Endothelial cell of umbilical vein (primary cell): ENCODE results near the gene SSR4. TPM values are rescaled to one million over a fixed set of nuclear protein-coding genes. Genes with fewer than 3 reads are reported as not detected.

Experiments used
- BruUV-seq: library from RNA; stranded (reverse); fragments of 400-500 nt; replicated peaks from 2 replicates; lab custom pipeline; 2021; lab: Mats Ljungman, UMichigan
- CTCF ChIA-PET: fragments of 300-600, 350-600 bp; sonication (Branson Sonifier 250); formaldehyde crosslinking; loops from one replicate; lab custom pipeline; 2021; ENCODE audit warnings: antibody characterized with exemption, inconsistent platforms; lab: Charles Lee
- POLR2A ChIA-PET: fragments of 300-600, 350-600 bp; sonication (Branson Sonifier 250); formaldehyde crosslinking; loops from one replicate; lab custom pipeline; 2021; ENCODE audit warnings: antibody characterized with exemption, inconsistent platforms; lab: Charles Lee
- DNase-seq: peaks from one replicate; pipeline ENCODE4 v3.0.0-alpha.2; 2011; ENCODE audit warnings: low read depth, low spot score
- FAIRE-seq: peaks from 2 replicates; lab custom pipeline; 2011; peaks lifted over from hg19 to GRCh38; lab: Jason Lieb, UNC
- H2AFZ ChIP-seq: 2 replicates; pipeline ENCODE4 v1.6.0; 2012; ENCODE audit warnings: low read depth, low read length, control low read depth, inconsistent platforms
- H3K27ac ChIP-seq: 2 replicates; pipeline ENCODE4 v1.5.1; 2011; ENCODE audit warnings: low read depth, mild to moderate bottlenecking, control low read depth, low read length, moderate library complexity; ENCODE audit not compliant: insufficient read depth
- H3K27me3 ChIP-seq, 2 experiments: 2 replicates each; pipeline versions ENCODE4 v1.6.0 to v1.6.1; 2011; ENCODE audit warnings: low read length in 2 of 2, mixed read lengths in 1 of 2; ENCODE audit not compliant: control insufficient read depth in 2 of 2, insufficient read depth in 2 of 2
- H3K36me3 ChIP-seq, 2 experiments: 2 replicates in 1 of 2; 3 replicates in 1 of 2; pipeline ENCODE4 v1.5.1; 2011; ENCODE audit warnings: low read length in 2 of 2, mild to moderate bottlenecking in 1 of 2, moderate library complexity in 1 of 2; ENCODE audit not compliant: control insufficient read depth in 2 of 2, insufficient read depth in 2 of 2; ENCODE audit errors: extremely low read depth in 1 of 2
- H3K4me1 ChIP-seq: 3 replicates; pipeline ENCODE4 v1.5.1; 2011; ENCODE audit warnings: mild to moderate bottlenecking, low read length; ENCODE audit not compliant: control insufficient read depth, insufficient read depth; ENCODE audit errors: extremely low read depth
- H3K4me2 ChIP-seq: 2 replicates; pipeline ENCODE4 v1.6.1; 2011; ENCODE audit warnings: low read length, control low read depth, mixed read lengths; ENCODE audit not compliant: insufficient read depth
- H3K4me3 ChIP-seq, 3 experiments: fragments of 200-600 bp in 1 of 3; sonication (generic), shearing (Covaris generic) in 1 of 3; replicated peaks in 1 of 3; 2 replicates each; pipeline ENCODE4 v1.5.1; 2011 to 2016; ENCODE audit warnings: control low read depth in 3 of 3, low read length in 3 of 3, mild to moderate bottlenecking in 2 of 3, inconsistent platforms in 1 of 3, low read depth in 1 of 3, moderate library complexity in 1 of 3; ENCODE audit not compliant: insufficient read depth in 1 of 3
- H3K79me2 ChIP-seq: 2 replicates; pipeline ENCODE4 v1.6.0; 2012; ENCODE audit warnings: low read length, inconsistent platforms; ENCODE audit not compliant: control insufficient read depth, insufficient read depth
- H3K9ac ChIP-seq: replicated peaks from 2 replicates; pipeline ENCODE3; 2011; ENCODE audit warnings: low read length, control low read depth; ENCODE audit not compliant: insufficient read depth; ENCODE audit errors: extremely low read depth
- H3K9me1 ChIP-seq: replicated peaks from 3 replicates; pipeline ENCODE4 v1.6.0; 2011; ENCODE audit warnings: mild to moderate bottlenecking, low read length; ENCODE audit not compliant: control insufficient read depth, insufficient read depth; ENCODE audit errors: extremely low read depth
- H3K9me3 ChIP-seq: replicated peaks from 2 replicates; pipeline ENCODE4 v1.5.1; 2012; ENCODE audit warnings: low read length, inconsistent platforms; ENCODE audit not compliant: control insufficient read depth, insufficient read depth
- H4K20me1 ChIP-seq: replicated peaks from 2 replicates; pipeline ENCODE3; 2011; ENCODE audit warnings: mild to moderate bottlenecking, low read length; ENCODE audit not compliant: control insufficient read depth, insufficient read depth; ENCODE audit errors: extremely low read depth
- CTCF ChIP-seq, 2 donors: IDR thresholded peaks; 1 replicate in 1 of 2; 2 replicates in 1 of 2; pipeline ENCODE4 v1.5.1; 2011; ENCODE audit warnings: low read length in 2 of 2, mild to moderate bottlenecking in 2 of 2, moderate library complexity in 2 of 2, control low read depth in 1 of 2, inconsistent platforms in 1 of 2, low read depth in 1 of 2; ENCODE audit not compliant: insufficient read depth in 1 of 2; ENCODE audit errors: extremely low read depth in 1 of 2
- EZH2 ChIP-seq: IDR thresholded peaks from 2 replicates; pipeline ENCODE4 v1.6.1; 2012; ENCODE audit warnings: borderline replicate concordance, low read depth, mild to moderate bottlenecking, moderate library complexity, low read length, inconsistent platforms; ENCODE audit not compliant: severe bottlenecking
- FOS ChIP-seq: IDR thresholded peaks from 2 replicates; pipeline ENCODE4 v1.6.1; 2011; ENCODE audit warnings: mild to moderate bottlenecking, low read length, moderate library complexity, borderline replicate concordance; ENCODE audit not compliant: insufficient read depth
- GATA2 ChIP-seq: IDR thresholded peaks from 2 replicates; pipeline ENCODE4 v1.7.0; 2011; ENCODE audit warnings: low read depth, mild to moderate bottlenecking, moderate library complexity, mixed read lengths, low read length; ENCODE audit not compliant: insufficient read length, insufficient read depth
- JUN ChIP-seq: IDR thresholded peaks from 2 replicates; pipeline ENCODE4 v1.6.1; 2011; ENCODE audit warnings: borderline replicate concordance, low read depth; ENCODE audit not compliant: insufficient read length, insufficient read depth
- MAX ChIP-seq: IDR thresholded peaks from 2 replicates; pipeline ENCODE4 v1.6.1; 2011; ENCODE audit not compliant: insufficient read depth, insufficient read length
- MYC ChIP-seq: IDR thresholded peaks from one replicate; pipeline ENCODE4 v1.6.1; 2011; ENCODE audit warnings: mild to moderate bottlenecking, low read depth, low read length
- POLR2A ChIP-seq: IDR thresholded peaks from 2 replicates; pipeline ENCODE4 v1.6.1; 2012; ENCODE audit warnings: low read depth, mild to moderate bottlenecking, control low read depth, low read length
- POLR2AphosphoS5 ChIP-seq: IDR thresholded peaks from 2 replicates; pipeline ENCODE4 v1.6.1; 2012; ENCODE audit warnings: low read depth, mild to moderate bottlenecking, control low read depth, low read length, moderate library complexity; ENCODE audit not compliant: insufficient read depth
- dilution Hi-C: fragments of 300-500 bp; cut with MboI; formaldehyde crosslinking; loops from one replicate; pipeline ENCODE4 v1.15.0; 2019; ENCODE audit warnings: low sequenced_read_pairs; ENCODE audit not compliant: extremely low pct_ligation_motif_present
- intact Hi-C: fragments of 100-400 bp; cut with micrococcal nuclease; formaldehyde crosslinking; loops from one replicate; pipeline ENCODE4 v1.10.0; 2022
- polyA plus RNA-seq, 4 experiments: library from polyadenylated mRNA; depleted of rRNA in 3 of 4; stranded (reverse) in 3 of 4; unstranded in 1 of 4; fragments of >200 nt; gene quantifications; 2 replicates each; pipeline versions ENCODE4 v1.2.1 to v1.2.3, GENCODE V29; 2011 to 2012; ENCODE audit warnings: missing spikeins in 1 of 4
- total RNA-seq: library from RNA; stranded (reverse); gene quantifications from 2 replicates; pipeline ENCODE4 v1.2.3, GENCODE V29; 2021

SSR4 gene
- total and polyA plus RNA-seq, 2 donors (not counting 3 experiments of a cell fraction or from before 2014, with no cell fraction given): 235 to 732 TPM

- Histone ChIP-seq H3K4me1 (no peaks in the 10 kb centered on the region), H3K9ac (no peak overlapping the region), H4K20me1 (no peaks in the 10 kb centered on the region), H3K79me2 (no peaks in the 10 kb centered on the region), H3K27ac (no peak overlapping the region), H3K9me3 (no peaks in the 10 kb centered on the region), H3K4me3 (no peak overlapping the region), H3K36me3 (peaks cover 0 to 5% of the 10 kb centered on the region in 2 experiments), H3K9me1 (no peaks in the 10 kb centered on the region), H2AFZ (no peak overlapping the region), H3K4me2 (no peak overlapping the region), H3K27me3 (no peaks in the 10 kb centered on the region)
- DNase-seq: no peak
- ChIA-PET POLR2A (no interaction called here), CTCF (interaction anchor here (1.1 to 1.3 kb wide), 2 partner anchors 11 to 144 kb away, joined by 3 read pairs; no protein-coding TSS in a partner anchor)
- no TSS peak for BruUV-seq
- TF ChIP-seq GATA2: no peak
- no peak for TF ChIP-seq MYC
- FAIRE-seq: no peak
- dilution Hi-C loops (no loop called here), intact Hi-C loops (no loop called here)
Measured at GRCh38 chrX:153778684-153779101, 15.8 kb upstream of the SSR4 start.

GRCh38 chrX:153779891-153780677 lies 14.4 kb upstream of the SSR4 start:
- Histone ChIP-seq H2AFZ (no peak overlapping the region), H3K4me2 (no peak overlapping the region), H3K9me3 (no peaks in the 10 kb centered on the region), H3K27me3 (no peaks in the 10 kb centered on the region), H3K79me2 (no peaks in the 10 kb centered on the region), H4K20me1 (no peaks in the 10 kb centered on the region), H3K9ac (no peak overlapping the region), H3K9me1 (no peaks in the 10 kb centered on the region), H3K36me3 (peaks cover 0 to 5% of the 10 kb centered on the region in 2 experiments), H3K4me1 (no peaks in the 10 kb centered on the region), H3K27ac (no peak overlapping the region), H3K4me3 (no peak overlapping the region)
- ChIA-PET CTCF (interaction anchor here (1.1 to 1.3 kb wide), 2 partner anchors 12 to 14 kb away, joined by 3 read pairs; no protein-coding TSS in a partner anchor), POLR2A (no interaction called here)
- FAIRE-seq (no peak), DNase-seq (no peak)
- no TSS peak for BruUV-seq
- no peak for TF ChIP-seq GATA2
- TF ChIP-seq CTCF (IDR thresholded peaks at IDR 0.05; ENCODE audit: extremely low read depth in 1 of 2, insufficient read depth in 1 of 2, low read depth in 1 of 2, low read length in 2 of 2): no peak
- no peak for TF ChIP-seq MYC
- no peak for TF ChIP-seq FOS
- TF ChIP-seq POLR2A: no peak
- TF ChIP-seq EZH2: no peak
- TF ChIP-seq POLR2AphosphoS5: no peak
- TF ChIP-seq MAX: no peak
- no peak for TF ChIP-seq JUN
- intact Hi-C loops: no loop called here
- dilution Hi-C loops: no loop called here
